OCI-LY1 (cell line): ENCODE measurements around the gene CMA1.
"Not testable (repeated sequence)": the region's sequence is repeated elsewhere in the genome, so short reads cannot be mapped to it uniquely, and the experiment has no call there.

Experiments
- H2AFZ ChIP-seq: fragments of 200-600 bp; sonication (generic), shearing (Covaris generic); 2 replicates; pipeline ENCODE4 v1.6.0; 2014; ENCODE audit warnings: antibody characterized with exemption, mild to moderate bottlenecking, low read length
- H3F3A ChIP-seq: fragments of 200-600 bp; sonication (generic), shearing (Covaris generic); 2 replicates; pipeline ENCODE4 v1.6.0; 2014; ENCODE audit warnings: mild to moderate bottlenecking, antibody characterized with exemption, low read length, moderate library complexity; ENCODE audit not compliant: insufficient read depth
- H3K27ac ChIP-seq: fragments of 200-600 bp; sonication (generic); 2 replicates; pipeline ENCODE4 v1.5.1; 2014; ENCODE audit warnings: low read length, mixed run types, mild to moderate bottlenecking, low read depth; ENCODE audit not compliant: poor library complexity, severe bottlenecking
- H3K27me3 ChIP-seq: fragments of 200-600 bp; sonication (generic); 2 replicates; pipeline ENCODE4 v1.6.0; 2014; ENCODE audit warnings: antibody characterized with exemption, mild to moderate bottlenecking, low read length, moderate library complexity; ENCODE audit not compliant: insufficient read depth
- H3K36me3 ChIP-seq: fragments of 200-600 bp; sonication (generic); 2 replicates; pipeline ENCODE4 v1.6.1; 2014; ENCODE audit warnings: mild to moderate bottlenecking, antibody characterized with exemption, low read length, moderate library complexity, mixed read lengths; ENCODE audit not compliant: insufficient read depth
- H3K4me1 ChIP-seq: fragments of 200-600 bp; sonication (generic); 2 replicates; pipeline ENCODE4 v1.5.1; 2014; ENCODE audit warnings: mild to moderate bottlenecking, low read length, moderate library complexity; ENCODE audit not compliant: insufficient read depth, severe bottlenecking
- H3K4me2 ChIP-seq: fragments of 200-600 bp; sonication (generic), shearing (Covaris generic); 2 replicates; pipeline ENCODE4 v1.6.1; 2014; ENCODE audit warnings: low read length
- H3K4me3 ChIP-seq: fragments of 200-600 bp; sonication (generic); 2 replicates; pipeline ENCODE4 v1.5.1; 2014; ENCODE audit warnings: low read length, low read depth, mild to moderate bottlenecking, mixed read lengths; ENCODE audit not compliant: poor library complexity, severe bottlenecking
- H3K79me2 ChIP-seq: fragments of 200-600 bp; shearing (Covaris generic); 2 replicates; pipeline ENCODE4 v1.6.1; 2016; ENCODE audit warnings: mixed run types, low read length, mixed read lengths; ENCODE audit not compliant: insufficient read depth
- H3K9ac ChIP-seq: fragments of 200-600 bp; sonication (generic), shearing (Covaris generic); 2 replicates; pipeline ENCODE4 v1.6.1; 2014; ENCODE audit warnings: mild to moderate bottlenecking, low read length, mixed read lengths
- H3K9me2 ChIP-seq: fragments of 200-600 bp; sonication (generic), shearing (Covaris generic); 2 replicates; pipeline ENCODE4 v1.6.1; 2014; ENCODE audit warnings: low read depth, mild to moderate bottlenecking, low read length, mixed read lengths
- H3K9me3 ChIP-seq: fragments of 200-600 bp; shearing (Covaris generic); 2 replicates; pipeline ENCODE4 v1.6.1; 2014; ENCODE audit warnings: low read length, mixed read lengths
- H4K20me1 ChIP-seq: fragments of 200-600 bp; sonication (generic), shearing (Covaris generic); 2 replicates; pipeline ENCODE4 v1.6.0; 2016; ENCODE audit warnings: mild to moderate bottlenecking, low read length; ENCODE audit not compliant: insufficient read depth
- CTCF ChIP-seq: fragments of 200-600 bp; sonication (generic), shearing (Covaris generic); IDR thresholded peaks from 2 replicates; pipeline ENCODE4 v1.5.1; 2017; ENCODE audit warnings: mild to moderate bottlenecking, antibody characterized with exemption, low read length, moderate library complexity, mixed read lengths
- EZH2 ChIP-seq: fragments of 200-600 bp; sonication (generic), shearing (Covaris generic); IDR thresholded peaks from 2 replicates; pipeline ENCODE4 v1.8.0; 2017; ENCODE audit warnings: borderline replicate concordance, mixed run types, mild to moderate bottlenecking, antibody characterized with exemption, low read length, moderate library complexity, mixed read lengths

The CMA1 gene

GRCh38 chr14:24504425-24504950 lies 3.6 kb downstream of the CMA1 start:
- H3K9me3 ChIP-seq, result no peaks in the 10 kb centered on the region
- H3F3A ChIP-seq, result no peaks in the 10 kb centered on the region
- no peak overlapping the region for H3K27ac ChIP-seq
- no peak overlapping the region for H2AFZ ChIP-seq
- TF ChIP-seq CTCF, result no peak
- no peak for TF ChIP-seq EZH2
- H3K4me3 ChIP-seq, result no peak overlapping the region
- H3K4me1 ChIP-seq, result no peaks in the 10 kb centered on the region
- no peak overlapping the region for H3K9ac ChIP-seq
- H3K36me3 ChIP-seq, result no peaks in the 10 kb centered on the region
- H3K9me2 ChIP-seq, result no peaks in the 10 kb centered on the region
- H4K20me1 ChIP-seq, result no peaks in the 10 kb centered on the region
- H3K79me2 ChIP-seq, result no peaks in the 10 kb centered on the region
- H3K27me3 ChIP-seq, result no peaks in the 10 kb centered on the region
- no peak overlapping the region for H3K4me2 ChIP-seq

- H3K79me2 ChIP-seq, H3F3A ChIP-seq, H3K27me3 ChIP-seq, H4K20me1 ChIP-seq, H3K9me3 ChIP-seq, H3K4me3 ChIP-seq, H3K4me2 ChIP-seq, H3K36me3 ChIP-seq, H3K27ac ChIP-seq, H3K9ac ChIP-seq, H3K9me2 ChIP-seq, H2AFZ ChIP-seq, H3K4me1 ChIP-seq: not testable (repeated sequence)
Measured at GRCh38 chr14:24491586-24492408, 16.3 kb downstream of the CMA1 start.

- H3K9ac ChIP-seq, result no peak overlapping the region
- TF ChIP-seq CTCF, result no peak
- TF ChIP-seq EZH2, result no peak
- no peak overlapping the region for H3K27ac ChIP-seq
Measured at GRCh38 chr14:24483604-24484252, 24.3 kb downstream of the CMA1 start.

GRCh38 chr14:24482699-24483303 lies 25.3 kb downstream of the CMA1 start:
- H3K4me3 ChIP-seq, H4K20me1 ChIP-seq, H3K4me2 ChIP-seq, H3K9me2 ChIP-seq, H3K36me3 ChIP-seq, H3K9ac ChIP-seq, H3K27ac ChIP-seq, H3K79me2 ChIP-seq, H3K27me3 ChIP-seq, H2AFZ ChIP-seq, H3F3A ChIP-seq, H3K9me3 ChIP-seq: not testable (repeated sequence)
- peaks cover 16% of the 10 kb centered on the region for H3K4me1 ChIP-seq

More at GRCh38 chr14:24483604-24484252, 24.3 kb downstream of the CMA1 start:
- no peaks in the 10 kb centered on the region for H4K20me1 ChIP-seq
- H3K79me2 ChIP-seq, result no peaks in the 10 kb centered on the region
- H3K9me2 ChIP-seq, result no peaks in the 10 kb centered on the region
- H3K4me1 ChIP-seq, result peaks cover 16% of the 10 kb centered on the region
- H3K36me3 ChIP-seq, result no peaks in the 10 kb centered on the region
- H3K4me2 ChIP-seq, result peak overlapping the region; percentile 18; the same call in 1 of the 2 replicates
- no peaks in the 10 kb centered on the region for H3K9me3 ChIP-seq
- no peak overlapping the region for H2AFZ ChIP-seq
- H3K27me3 ChIP-seq, result no peaks in the 10 kb centered on the region
- H3F3A ChIP-seq, result no peaks in the 10 kb centered on the region
- no peak overlapping the region for H3K4me3 ChIP-seq
